Measurements from ENCODE around the gene TUBB6.

The TUBB6 gene

GRCh38 chr18:12306752-12307700, 1.0 kb upstream of the TUBB6 start:
- no peaks in the 10 kb centered on the region for H3K27me3 ChIP-seq (replicated peaks; ENCODE audit: control insufficient read depth, insufficient read depth, low read length)
- H3K36me3 ChIP-seq (ENCODE audit: control insufficient read depth, insufficient read depth, low read length, severe bottlenecking): peaks cover 17% of the 10 kb centered on the region
- H3K4me3 ChIP-seq (ENCODE audit: low read length): peak overlapping the region; percentile 97
- peaks cover 4% of the 10 kb centered on the region for H3K9me3 ChIP-seq (ENCODE audit: control insufficient read depth, low read length)
- peaks cover 33% of the 10 kb centered on the region for H3K4me1 ChIP-seq (ENCODE audit: control insufficient read depth, insufficient read depth, low read length)
- H3K9ac ChIP-seq (ENCODE audit: low read length): peak overlapping the region; percentile 94
- peak; percentile 90 for DNase-seq (ENCODE audit: low read depth)

- peak; percentile 97 for DNase-seq (ENCODE audit: low read depth)
- Histone ChIP-seq H3K4me1 (ENCODE audit: control insufficient read depth, insufficient read depth, low read length) (peaks cover 47% of the 10 kb centered on the region), H3K36me3 (ENCODE audit: control insufficient read depth, insufficient read depth, low read length, severe bottlenecking) (peaks cover 31% of the 10 kb centered on the region), H3K9me3 (ENCODE audit: control insufficient read depth, low read length) (peaks cover 9% of the 10 kb centered on the region), H3K27me3 (replicated peaks; ENCODE audit: control insufficient read depth, insufficient read depth, low read length) (no peaks in the 10 kb centered on the region), H3K9ac (ENCODE audit: low read length) (peak overlapping the region; percentile 98), H3K4me3 (ENCODE audit: low read length) (peak overlapping the region; percentile 97)
These were observed 502 bp downstream of the TUBB6 start for GRCh38 chr18:12308386-12309100.

- H3K27me3 ChIP-seq (replicated peaks; ENCODE audit: control insufficient read depth, insufficient read depth, low read length): no peaks in the 10 kb centered on the region
- H3K4me1 ChIP-seq (ENCODE audit: control insufficient read depth, insufficient read depth, low read length): peaks cover 59% of the 10 kb centered on the region
- peak; percentile 33 for DNase-seq (ENCODE audit: low read depth)
- peak overlapping the region; percentile 97 for H3K4me3 ChIP-seq (ENCODE audit: low read length)
- H3K36me3 ChIP-seq (ENCODE audit: control insufficient read depth, insufficient read depth, low read length, severe bottlenecking): peaks cover 43% of the 10 kb centered on the region
- H3K9me3 ChIP-seq (ENCODE audit: control insufficient read depth, low read length): peaks cover 9% of the 10 kb centered on the region
- H3K9ac ChIP-seq (ENCODE audit: low read length): peak overlapping the region; percentile 98
These were observed 1.7 kb downstream of the TUBB6 start for GRCh38 chr18:12309683-12310198.

GRCh38 chr18:12310762-12311161, 2.7 kb downstream of the TUBB6 start:
- Histone ChIP-seq H3K9ac (ENCODE audit: low read length) (no peak overlapping the region), H3K27me3 (replicated peaks; ENCODE audit: control insufficient read depth, insufficient read depth, low read length) (no peaks in the 10 kb centered on the region), H3K4me1 (ENCODE audit: control insufficient read depth, insufficient read depth, low read length) (peaks cover 69% of the 10 kb centered on the region), H3K9me3 (ENCODE audit: control insufficient read depth, low read length) (peaks cover 9% of the 10 kb centered on the region), H3K36me3 (ENCODE audit: control insufficient read depth, insufficient read depth, low read length, severe bottlenecking) (peaks cover 51% of the 10 kb centered on the region), H3K4me3 (ENCODE audit: low read length) (peak overlapping the region; percentile 97)
- DNase-seq (ENCODE audit: low read depth): peak; percentile 36

GRCh38 chr18:12312976-12313375, 4.9 kb downstream of the TUBB6 start:
- H3K9ac ChIP-seq (ENCODE audit: low read length): peak overlapping the region; percentile 77
- no peak overlapping the region for H3K4me3 ChIP-seq (ENCODE audit: low read length)
- H3K4me1 ChIP-seq (ENCODE audit: control insufficient read depth, insufficient read depth, low read length): peaks cover 77% of the 10 kb centered on the region
- peaks cover 68% of the 10 kb centered on the region for H3K36me3 ChIP-seq (ENCODE audit: control insufficient read depth, insufficient read depth, low read length, severe bottlenecking)
- H3K27me3 ChIP-seq (replicated peaks; ENCODE audit: control insufficient read depth, insufficient read depth, low read length): no peaks in the 10 kb centered on the region
- peak; percentile 78 for DNase-seq (ENCODE audit: low read depth)
- peaks cover 9% of the 10 kb centered on the region for H3K9me3 ChIP-seq (ENCODE audit: control insufficient read depth, low read length)

GRCh38 chr18:12313530-12314245, 5.6 kb downstream of the TUBB6 start:
- peaks cover 84% of the 10 kb centered on the region for H3K4me1 ChIP-seq (ENCODE audit: control insufficient read depth, insufficient read depth, low read length)
- H3K4me3 ChIP-seq (ENCODE audit: low read length): no peak overlapping the region
- peak overlapping the region; percentile 77 for H3K9ac ChIP-seq (ENCODE audit: low read length)
- peaks cover 75% of the 10 kb centered on the region for H3K36me3 ChIP-seq (ENCODE audit: control insufficient read depth, insufficient read depth, low read length, severe bottlenecking)
- no peaks in the 10 kb centered on the region for H3K27me3 ChIP-seq (replicated peaks; ENCODE audit: control insufficient read depth, insufficient read depth, low read length)
- no peak for DNase-seq (ENCODE audit: low read depth)
- peaks cover 9% of the 10 kb centered on the region for H3K9me3 ChIP-seq (ENCODE audit: control insufficient read depth, low read length)

GRCh38 chr18:12314591-12315305, 6.7 kb downstream of the TUBB6 start:
- Histone ChIP-seq H3K36me3 (ENCODE audit: control insufficient read depth, insufficient read depth, low read length, severe bottlenecking) (peaks cover 84% of the 10 kb centered on the region), H3K27me3 (replicated peaks; ENCODE audit: control insufficient read depth, insufficient read depth, low read length) (no peaks in the 10 kb centered on the region), H3K9me3 (ENCODE audit: control insufficient read depth, low read length) (peaks cover 9% of the 10 kb centered on the region), H3K4me3 (ENCODE audit: low read length) (peak overlapping the region; percentile 64), H3K4me1 (ENCODE audit: control insufficient read depth, insufficient read depth, low read length) (peaks cover 83% of the 10 kb centered on the region), H3K9ac (ENCODE audit: low read length) (peak overlapping the region; percentile 77)
- DNase-seq (ENCODE audit: low read depth): no peak

GRCh38 chr18:12315490-12315889, 7.4 kb downstream of the TUBB6 start:
- Histone ChIP-seq H3K4me1 (ENCODE audit: control insufficient read depth, insufficient read depth, low read length) (peaks cover 77% of the 10 kb centered on the region), H3K9ac (ENCODE audit: low read length) (peak overlapping the region; percentile 77), H3K4me3 (ENCODE audit: low read length) (peak overlapping the region; percentile 64), H3K36me3 (ENCODE audit: control insufficient read depth, insufficient read depth, low read length, severe bottlenecking) (peaks cover 89% of the 10 kb centered on the region), H3K9me3 (ENCODE audit: control insufficient read depth, low read length) (peaks cover 9% of the 10 kb centered on the region), H3K27me3 (replicated peaks; ENCODE audit: control insufficient read depth, insufficient read depth, low read length) (no peaks in the 10 kb centered on the region)
- DNase-seq (ENCODE audit: low read depth): no peak

GRCh38 chr18:12315911-12316310, 7.9 kb downstream of the TUBB6 start:
- peaks cover 89% of the 10 kb centered on the region for H3K36me3 ChIP-seq (ENCODE audit: control insufficient read depth, insufficient read depth, low read length, severe bottlenecking)
- H3K27me3 ChIP-seq (replicated peaks; ENCODE audit: control insufficient read depth, insufficient read depth, low read length): no peaks in the 10 kb centered on the region
- H3K4me1 ChIP-seq (ENCODE audit: control insufficient read depth, insufficient read depth, low read length): peaks cover 73% of the 10 kb centered on the region
- peaks cover 9% of the 10 kb centered on the region for H3K9me3 ChIP-seq (ENCODE audit: control insufficient read depth, low read length)
- no peak for DNase-seq (ENCODE audit: low read depth)
- peak overlapping the region; percentile 64 for H3K4me3 ChIP-seq (ENCODE audit: low read length)
- H3K9ac ChIP-seq (ENCODE audit: low read length): peak overlapping the region; percentile 77

GRCh38 chr18:12317664-12318333, 9.8 kb downstream of the TUBB6 start:
- H3K36me3 ChIP-seq (ENCODE audit: control insufficient read depth, insufficient read depth, low read length, severe bottlenecking): peaks cover 91% of the 10 kb centered on the region
- peak; percentile 19 for DNase-seq (ENCODE audit: low read depth)
- H3K4me1 ChIP-seq (ENCODE audit: control insufficient read depth, insufficient read depth, low read length): peaks cover 60% of the 10 kb centered on the region
- peak overlapping the region; percentile 35 for H3K4me3 ChIP-seq (ENCODE audit: low read length)
- peak overlapping the region; percentile 56 for H3K9ac ChIP-seq (ENCODE audit: low read length)
- H3K9me3 ChIP-seq (ENCODE audit: control insufficient read depth, low read length): no peaks in the 10 kb centered on the region
- no peaks in the 10 kb centered on the region for H3K27me3 ChIP-seq (replicated peaks; ENCODE audit: control insufficient read depth, insufficient read depth, low read length)

Measured in adipocyte (in vitro differentiated cells).